ENCODE data around the gene SSNA1.

SSNA1 gene

GRCh38 chr9:137200311-137201204 is 12.1 kb downstream of the SSNA1 start, which contains the start of gene TPRN (continued):
- TF ChIP-seq ZNF214 (tag by site-specific recombination; IDR thresholded peaks at IDR 0.05; ENCODE audit: borderline replicate concordance) (no peak), ZBTB11 (tag by site-specific recombination; conservative IDR thresholded peaks at IDR 0.05; ENCODE audit: low read depth) (peak; percentile 79), ZIC2 (tag by site-specific recombination; IDR thresholded peaks at IDR 0.05) (peak; percentile 49), ZNF514 (tag by site-specific recombination; IDR thresholded peaks at IDR 0.05) (no peak), ZNF426 (tag by site-specific recombination; IDR thresholded peaks at IDR 0.05) (no peak), ZNF561 (tag by site-specific recombination; IDR thresholded peaks at IDR 0.05; ENCODE audit: borderline replicate concordance) (no peak), ZNF791 (tag by site-specific recombination; IDR thresholded peaks at IDR 0.05) (no peak), ZNF341 (tag by site-specific recombination; IDR thresholded peaks at IDR 0.05; ENCODE audit: low read depth) (no peak), ZNF488 (tag by site-specific recombination; IDR thresholded peaks at IDR 0.05) (no peak), REPIN1 (tag by site-specific recombination; IDR thresholded peaks at IDR 0.05; ENCODE audit: low read depth) (no peak), ZNF629 (tag by site-specific recombination; IDR thresholded peaks at IDR 0.05) (no peak; the same call in 1 of the 2 replicates), PBX3 (CRISPR knock-in tag; IDR thresholded peaks at IDR 0.05) (peak; percentile 91), ZNF148 (tag by site-specific recombination; IDR thresholded peaks at IDR 0.05; ENCODE audit: borderline replicate concordance) (no peak), ZBTB44 (tag by site-specific recombination; IDR thresholded peaks at IDR 0.05) (no peak), ZFP37 (tag by site-specific recombination; IDR thresholded peaks at IDR 0.05) (no peak), GFI1B (tag by site-specific recombination; IDR thresholded peaks at IDR 0.05) (no peak), ZNF510 (tag by site-specific recombination; IDR thresholded peaks at IDR 0.05; ENCODE audit: insufficient replicate concordance) (no peak), ZNF654 (tag by site-specific recombination; IDR thresholded peaks at IDR 0.05; ENCODE audit: low read depth) (no peak), ZNF24 (tag by site-specific recombination; IDR thresholded peaks at IDR 0.05) (no peak), ZBTB17 (tag by site-specific recombination; IDR thresholded peaks at IDR 0.05) (peak; percentile 77), ZNF785 (tag by site-specific recombination; IDR thresholded peaks at IDR 0.05) (no peak), ZNF140 (tag by site-specific recombination; IDR thresholded peaks at IDR 0.05) (no peak), ZNF529 (tag by site-specific recombination; IDR thresholded peaks at IDR 0.05; ENCODE audit: insufficient replicate concordance) (no peak), ZNF670 (tag by site-specific recombination; IDR thresholded peaks at IDR 0.05; ENCODE audit: low read depth) (no peak), ZNF792 (tag by site-specific recombination; IDR thresholded peaks at IDR 0.05) (no peak), ZBTB6 (tag by site-specific recombination; IDR thresholded peaks at IDR 0.05) (no peak), ZNF521 (tag by site-specific recombination; IDR thresholded peaks at IDR 0.05) (no peak), TRIM28 (IDR thresholded peaks at IDR 0.05; ENCODE audit: borderline replicate concordance, low read length) (no peak), SALL2 (tag by site-specific recombination; IDR thresholded peaks at IDR 0.05; ENCODE audit: borderline replicate concordance) (no peak)

Measured in HEK293 (cell line).